GM18861 (cell line): Measurements from ENCODE around the gene DIO3.

ENCODE experiments used
- ATAC-seq: cut with Tn5 transposase; IDR thresholded peaks from one replicate; pipeline ENCODE4 v1.9.1; 2021; ENCODE audit not compliant: unreplicated experiment

DIO3 gene

GRCh38 chr14:101561145-101561896 lies at the start of gene DIO3:
DIO3 (plus strand) TSS chr14:101561495.
- no peak for ATAC-seq

GRCh38 chr14:101511620-101512375 lies 49.5 kb upstream of the DIO3 start:
- no peak for ATAC-seq

- ATAC-seq: no peak
These were observed 49.0 kb upstream of the DIO3 start for GRCh38 chr14:101512376-101512695.

- no peak for ATAC-seq
These were observed 47.2 kb upstream of the DIO3 start for GRCh38 chr14:101514136-101514535.

GRCh38 chr14:101516401-101516800 lies 44.9 kb upstream of the DIO3 start:
- ATAC-seq: no peak

GRCh38 chr14:101518611-101519473 lies 42.5 kb upstream of the DIO3 start:
- ATAC-seq: no peak

- no peak for ATAC-seq
These were observed 40.4 kb upstream of the DIO3 start for GRCh38 chr14:101520621-101521472.

GRCh38 chr14:101521473-101521915 lies 39.8 kb upstream of the DIO3 start:
- ATAC-seq: no peak

GRCh38 chr14:101521978-101522377 lies 39.3 kb upstream of the DIO3 start:
- ATAC-seq: no peak

GRCh38 chr14:101525640-101526527 lies 35.4 kb upstream of the DIO3 start:
- no peak for ATAC-seq

- no peak for ATAC-seq
These were observed 33.3 kb upstream of the DIO3 start for GRCh38 chr14:101527987-101528386.

- no peak for ATAC-seq
These were observed 32.2 kb upstream of the DIO3 start for GRCh38 chr14:101529079-101529478.

GRCh38 chr14:101534198-101534597 lies 27.1 kb upstream of the DIO3 start:
- no peak for ATAC-seq

- peak; percentile 59 for ATAC-seq
These were observed 26.1 kb upstream of the DIO3 start for GRCh38 chr14:101535232-101535631.

- ATAC-seq: no peak
These were observed 25.5 kb upstream of the DIO3 start for GRCh38 chr14:101535701-101536207.

GRCh38 chr14:101537286-101537685 lies 24.0 kb upstream of the DIO3 start:
- no peak for ATAC-seq

- no peak for ATAC-seq
These were observed 22.4 kb upstream of the DIO3 start for GRCh38 chr14:101538878-101539277.

- ATAC-seq: no peak
These were observed 21.4 kb upstream of the DIO3 start for GRCh38 chr14:101539880-101540279.
